ENCODE results near the gene WDFY4. TPM values are rescaled to one million over a fixed set of nuclear protein-coding genes. Genes with fewer than 3 reads are reported as not detected.

The WDFY4 gene
- total and polyA plus RNA-seq, 2 donors (not counting 3 experiments of a cell fraction or from before 2014, with no cell fraction given), result 10.1 to 10.2 TPM

GRCh38 chr10:48834189-48834965 is 149.7 kb downstream of the WDFY4 start:
- H3K4me3 ChIP-seq (replicated peaks in 1 of 3; ENCODE audit: insufficient read depth in 1 of 3, low read depth in 1 of 3, low read length in 3 of 3), result no peak overlapping the region
- no peaks in the 10 kb centered on the region for H3K36me3 ChIP-seq (ENCODE audit: control insufficient read depth in 2 of 2, extremely low read depth in 1 of 2, insufficient read depth in 2 of 2, low read length in 2 of 2)
- no peaks in the 10 kb centered on the region for H3K9me1 ChIP-seq (replicated peaks; ENCODE audit: control insufficient read depth, extremely low read depth, insufficient read depth, low read length)
- no TSS peak for BruUV-seq (replicated peaks)
- intact Hi-C loops (cut with micrococcal nuclease) (no loop called here), dilution Hi-C loops (cut with MboI; ENCODE audit: extremely low pct_ligation_motif_present, low sequenced_read_pairs) (no loop called here)
- no peaks in the 10 kb centered on the region for H3K4me1 ChIP-seq (ENCODE audit: control insufficient read depth, extremely low read depth, insufficient read depth, low read length)
- no peaks in the 10 kb centered on the region for H4K20me1 ChIP-seq (replicated peaks; ENCODE audit: control insufficient read depth, extremely low read depth, insufficient read depth, low read length)
- ChIA-PET POLR2A (no interaction called here), CTCF (interaction anchor here (1.3 to 1.5 kb wide), 2 partner anchors 11 to 32 kb away, joined by 3 read pairs; no protein-coding TSS in a partner anchor)
- FAIRE-seq (no peak), DNase-seq (ENCODE audit: low read depth, low spot score) (no peak)
- H3K9ac ChIP-seq (replicated peaks; ENCODE audit: extremely low read depth, insufficient read depth, low read length), result no peak overlapping the region
- no peaks in the 10 kb centered on the region for H3K9me3 ChIP-seq (replicated peaks; ENCODE audit: control insufficient read depth, insufficient read depth, low read length)
- TF ChIP-seq POLR2AphosphoS5 (IDR thresholded peaks at IDR 0.05; ENCODE audit: insufficient read depth, low read depth, low read length) (no peak), GATA2 (IDR thresholded peaks at IDR 0.05; ENCODE audit: insufficient read depth, insufficient read length, low read depth, low read length) (no peak), FOS (IDR thresholded peaks at IDR 0.05; ENCODE audit: borderline replicate concordance, insufficient read depth, low read length) (no peak), EZH2 (IDR thresholded peaks at IDR 0.05; ENCODE audit: borderline replicate concordance, low read depth, low read length, severe bottlenecking) (no peak)
- no peak overlapping the region for H3K27ac ChIP-seq (ENCODE audit: insufficient read depth, low read depth, low read length)
- H2AFZ ChIP-seq (ENCODE audit: low read depth, low read length), result no peak overlapping the region
- H3K79me2 ChIP-seq (ENCODE audit: control insufficient read depth, insufficient read depth, low read length), result no peaks in the 10 kb centered on the region
- no peaks in the 10 kb centered on the region for H3K27me3 ChIP-seq (ENCODE audit: control insufficient read depth in 2 of 2, insufficient read depth in 2 of 2, low read length in 2 of 2)
- no peak overlapping the region for H3K4me2 ChIP-seq (ENCODE audit: insufficient read depth, low read length)

- H3K4me1 ChIP-seq (ENCODE audit: control insufficient read depth, extremely low read depth, insufficient read depth, low read length), result no peaks in the 10 kb centered on the region
- no TSS peak for BruUV-seq (replicated peaks)
- H3K27me3 ChIP-seq (ENCODE audit: control insufficient read depth in 2 of 2, insufficient read depth in 2 of 2, low read length in 2 of 2), result peaks cover 0 to 2% of the 10 kb centered on the region in 2 experiments
- no peak overlapping the region for H3K4me3 ChIP-seq (replicated peaks in 1 of 3; ENCODE audit: insufficient read depth in 1 of 3, low read depth in 1 of 3, low read length in 3 of 3)
- H3K36me3 ChIP-seq (ENCODE audit: control insufficient read depth in 2 of 2, extremely low read depth in 1 of 2, insufficient read depth in 2 of 2, low read length in 2 of 2), result no peaks in the 10 kb centered on the region
- H3K79me2 ChIP-seq (ENCODE audit: control insufficient read depth, insufficient read depth, low read length), result no peaks in the 10 kb centered on the region
- H2AFZ ChIP-seq (ENCODE audit: low read depth, low read length), result no peak overlapping the region
- H3K4me2 ChIP-seq (ENCODE audit: insufficient read depth, low read length), result no peak overlapping the region
- no peak for FAIRE-seq
- TF ChIP-seq GATA2 (IDR thresholded peaks at IDR 0.05; ENCODE audit: insufficient read depth, insufficient read length, low read depth, low read length), result no peak
- TF ChIP-seq MYC (IDR thresholded peaks at IDR 0.05; ENCODE audit: low read depth, low read length), result no peak
- TF ChIP-seq POLR2AphosphoS5 (IDR thresholded peaks at IDR 0.05; ENCODE audit: insufficient read depth, low read depth, low read length), result no peak
- TF ChIP-seq JUN (IDR thresholded peaks at IDR 0.05; ENCODE audit: borderline replicate concordance, insufficient read depth, insufficient read length, low read depth), result no peak
- no peak for DNase-seq (ENCODE audit: low read depth, low spot score)
- H4K20me1 ChIP-seq (replicated peaks; ENCODE audit: control insufficient read depth, extremely low read depth, insufficient read depth, low read length), result no peaks in the 10 kb centered on the region
- no peaks in the 10 kb centered on the region for H3K9me1 ChIP-seq (replicated peaks; ENCODE audit: control insufficient read depth, extremely low read depth, insufficient read depth, low read length)
- intact Hi-C loops (cut with micrococcal nuclease), result no loop called here
- ChIA-PET POLR2A (no interaction called here), CTCF (no interaction called here)
- no peaks in the 10 kb centered on the region for H3K9me3 ChIP-seq (replicated peaks; ENCODE audit: control insufficient read depth, insufficient read depth, low read length)
- no peak overlapping the region for H3K9ac ChIP-seq (replicated peaks; ENCODE audit: extremely low read depth, insufficient read depth, low read length)
- H3K27ac ChIP-seq (ENCODE audit: insufficient read depth, low read depth, low read length), result no peak overlapping the region
- dilution Hi-C loops (cut with MboI; ENCODE audit: extremely low pct_ligation_motif_present, low sequenced_read_pairs), result no loop called here
Observed at GRCh38 chr10:48835781-48836180, 151.1 kb downstream of the WDFY4 start.
